LHCN-M2 (cell line): ENCODE data around the gene KCTD13. TPM values are rescaled to one million over a fixed set of nuclear protein-coding genes. Genes with fewer than 3 reads are reported as not detected.
"Not testable (repeated sequence)": the region's sequence is repeated elsewhere in the genome, so short reads cannot be mapped to it uniquely, and the experiment has no call there.

ENCODE experiments used
- DNase-seq: peaks from one replicate; pipeline ENCODE4 v3.0.0-alpha.2; 2012; ENCODE audit warnings: low read depth
- total RNA-seq: library from RNA; depleted of rRNA; stranded (reverse); fragments of >200 nt; gene quantifications from 2 replicates; pipeline ENCODE4 v1.2.3, GENCODE V29; 2014

KCTD13 gene
- total RNA-seq, 1 experiment from 2014 or later: 12.2 TPM

GRCh38 chr16:29881050-29881449 is 45.0 kb downstream of the KCTD13 start:
- DNase-seq: no peak

- no peak for DNase-seq
Measured at GRCh38 chr16:29878172-29878571, 47.9 kb downstream of the KCTD13 start.

- peak; percentile 46 for DNase-seq
Measured at GRCh38 chr16:29877266-29877961, 48.6 kb downstream of the KCTD13 start.

- DNase-seq: no peak
Measured at GRCh38 chr16:29876594-29877249, 49.3 kb downstream of the KCTD13 start.

- no peak for DNase-seq
Measured at GRCh38 chr16:29876217-29876593, 49.8 kb downstream of the KCTD13 start.

- no peak for DNase-seq
Measured at GRCh38 chr16:29875206-29875605, 50.8 kb downstream of the KCTD13 start.

- no peak for DNase-seq
Measured at GRCh38 chr16:29873319-29873718, 52.7 kb downstream of the KCTD13 start.

- DNase-seq: no peak
Measured at GRCh38 chr16:29871822-29872546, 54.0 kb downstream of the KCTD13 start.

GRCh38 chr16:29869067-29869466 is 57.0 kb downstream of the KCTD13 start:
- not testable (repeated sequence) for DNase-seq

- DNase-seq: no peak
Measured at GRCh38 chr16:29868396-29869009, 57.5 kb downstream of the KCTD13 start.

- no peak for DNase-seq
Measured at GRCh38 chr16:29864205-29864604, 61.8 kb downstream of the KCTD13 start.

- DNase-seq: no peak
Measured at GRCh38 chr16:29863669-29863984, 62.4 kb downstream of the KCTD13 start.

- DNase-seq: peak; percentile 96
Measured at GRCh38 chr16:29862884-29863668, 63.0 kb downstream of the KCTD13 start, which contains the start of gene CDIPT. TSS of gene CDIPT (minus strand) at chr16:29863226. CDS start at chr16:29862857, 369 bp downstream.

GRCh38 chr16:29862383-29862883 is 63.6 kb downstream of the KCTD13 start:
- no peak for DNase-seq

- no peak for DNase-seq
Measured at GRCh38 chr16:29860218-29860617, 65.8 kb downstream of the KCTD13 start.

- no peak for DNase-seq
Measured at GRCh38 chr16:29858974-29859373, 67.1 kb downstream of the KCTD13 start.

GRCh38 chr16:29858149-29858849 is 67.7 kb downstream of the KCTD13 start:
- no peak for DNase-seq

- DNase-seq: peak; percentile 89
Measured at GRCh38 chr16:29857133-29857760, 68.8 kb downstream of the KCTD13 start.
